Measurements from ENCODE around the gene TMX2.

TMX2 gene

DNA sequence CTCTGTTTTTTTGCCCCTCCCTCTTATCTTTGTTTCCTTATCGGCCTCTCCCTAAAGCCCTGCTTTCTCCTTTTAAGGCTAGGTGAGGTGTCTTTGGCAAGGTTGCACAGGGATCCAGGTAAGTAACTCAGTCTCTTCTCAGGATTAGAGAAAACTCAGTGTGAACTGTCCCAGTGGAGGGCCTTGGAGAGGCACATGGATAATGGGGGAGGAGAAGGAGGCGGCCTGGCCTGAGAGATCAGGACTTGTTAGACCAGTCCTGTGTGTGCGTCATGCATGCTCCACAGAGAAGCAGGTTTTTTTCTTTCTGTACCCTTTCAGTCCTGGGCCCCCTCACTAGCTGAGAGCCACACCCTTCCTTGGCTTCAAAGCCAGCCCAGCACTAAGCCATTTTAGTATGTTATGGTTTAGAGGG is 69.1 kb downstream of the TMX2 start:
- Histone ChIP-seq H3K4me2 (ENCODE audit: low read depth, low read length, poor library complexity, severe bottlenecking) (no peak overlapping the region), H3K9ac (ENCODE audit: low read depth, low read length, poor library complexity, severe bottlenecking) (no peak overlapping the region), H3F3A (ENCODE audit: low read depth) (no peaks in the 10 kb centered on the region), H2AFZ (ENCODE audit: low read length) (no peak overlapping the region), H3K36me3 (ENCODE audit: insufficient read depth, low read length) (no peaks in the 10 kb centered on the region), H3K27me3 (ENCODE audit: insufficient read depth, low read length, poor library complexity, severe bottlenecking) (no peaks in the 10 kb centered on the region), H3K4me3 (ENCODE audit: low read length, poor library complexity, severe bottlenecking) (no peak overlapping the region), H3K79me2 (ENCODE audit: insufficient read depth, low read length) (no peaks in the 10 kb centered on the region), H3K9me2 (replicated peaks; ENCODE audit: low read depth, low read length) (no peaks in the 10 kb centered on the region), H3K9me3 (ENCODE audit: insufficient read depth, low read depth, low read length) (no peaks in the 10 kb centered on the region), H4K20me1 (ENCODE audit: insufficient read depth, low read length, poor library complexity, severe bottlenecking) (no peaks in the 10 kb centered on the region), H3K4me1 (ENCODE audit: insufficient read depth, low read length, poor library complexity, severe bottlenecking) (peaks cover 20% of the 10 kb centered on the region)
- TF ChIP-seq, protein P1, sequence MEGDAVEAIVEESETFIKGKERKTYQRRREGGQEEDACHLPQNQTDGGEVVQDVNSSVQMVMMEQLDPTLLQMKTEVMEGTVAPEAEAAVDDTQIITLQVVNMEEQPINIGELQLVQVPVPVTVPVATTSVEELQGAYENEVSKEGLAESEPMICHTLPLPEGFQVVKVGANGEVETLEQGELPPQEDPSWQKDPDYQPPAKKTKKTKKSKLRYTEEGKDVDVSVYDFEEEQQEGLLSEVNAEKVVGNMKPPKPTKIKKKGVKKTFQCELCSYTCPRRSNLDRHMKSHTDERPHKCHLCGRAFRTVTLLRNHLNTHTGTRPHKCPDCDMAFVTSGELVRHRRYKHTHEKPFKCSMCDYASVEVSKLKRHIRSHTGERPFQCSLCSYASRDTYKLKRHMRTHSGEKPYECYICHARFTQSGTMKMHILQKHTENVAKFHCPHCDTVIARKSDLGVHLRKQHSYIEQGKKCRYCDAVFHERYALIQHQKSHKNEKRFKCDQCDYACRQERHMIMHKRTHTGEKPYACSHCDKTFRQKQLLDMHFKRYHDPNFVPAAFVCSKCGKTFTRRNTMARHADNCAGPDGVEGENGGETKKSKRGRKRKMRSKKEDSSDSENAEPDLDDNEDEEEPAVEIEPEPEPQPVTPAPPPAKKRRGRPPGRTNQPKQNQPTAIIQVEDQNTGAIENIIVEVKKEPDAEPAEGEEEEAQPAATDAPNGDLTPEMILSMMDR (conservative IDR thresholded peaks at IDR 0.05; ENCODE audit: low read length), result no peak
- TF ChIP-seq EZH2phosphoT487 (IDR thresholded peaks at IDR 0.05; ENCODE audit: borderline replicate concordance), result no peak

GRCh38 chr11:57785072-57785471 is 72.7 kb downstream of the TMX2 start:
- H3K9me2 ChIP-seq (replicated peaks; ENCODE audit: low read depth, low read length), result no peaks in the 10 kb centered on the region
- no peak for TF ChIP-seq EZH2phosphoT487 (IDR thresholded peaks at IDR 0.05; ENCODE audit: borderline replicate concordance)
- TF ChIP-seq, protein P1 (conservative IDR thresholded peaks at IDR 0.05; ENCODE audit: low read length), result no peak
- H3K36me3 ChIP-seq (ENCODE audit: insufficient read depth, low read length), result no peaks in the 10 kb centered on the region
- peaks cover 15% of the 10 kb centered on the region for H3K4me1 ChIP-seq (ENCODE audit: insufficient read depth, low read length, poor library complexity, severe bottlenecking)
- no peaks in the 10 kb centered on the region for H3K9me3 ChIP-seq (ENCODE audit: insufficient read depth, low read depth, low read length)
- H3K4me2 ChIP-seq (ENCODE audit: low read depth, low read length, poor library complexity, severe bottlenecking), result no peak overlapping the region
- H3F3A ChIP-seq (ENCODE audit: low read depth), result no peaks in the 10 kb centered on the region
- H3K27me3 ChIP-seq (ENCODE audit: insufficient read depth, low read length, poor library complexity, severe bottlenecking), result no peaks in the 10 kb centered on the region
- H2AFZ ChIP-seq (ENCODE audit: low read length), result no peak overlapping the region
- 0 out of 2 replicates have a peak, but pooled peaks cover 4% of the 10 kb centered on the region for H3K79me2 ChIP-seq (ENCODE audit: insufficient read depth, low read length)
- no peak overlapping the region for H3K4me3 ChIP-seq (ENCODE audit: low read length, poor library complexity, severe bottlenecking)
- no peaks in the 10 kb centered on the region for H4K20me1 ChIP-seq (ENCODE audit: insufficient read depth, low read length, poor library complexity, severe bottlenecking)
- no peak overlapping the region for H3K9ac ChIP-seq (ENCODE audit: low read depth, low read length, poor library complexity, severe bottlenecking)

DNA sequence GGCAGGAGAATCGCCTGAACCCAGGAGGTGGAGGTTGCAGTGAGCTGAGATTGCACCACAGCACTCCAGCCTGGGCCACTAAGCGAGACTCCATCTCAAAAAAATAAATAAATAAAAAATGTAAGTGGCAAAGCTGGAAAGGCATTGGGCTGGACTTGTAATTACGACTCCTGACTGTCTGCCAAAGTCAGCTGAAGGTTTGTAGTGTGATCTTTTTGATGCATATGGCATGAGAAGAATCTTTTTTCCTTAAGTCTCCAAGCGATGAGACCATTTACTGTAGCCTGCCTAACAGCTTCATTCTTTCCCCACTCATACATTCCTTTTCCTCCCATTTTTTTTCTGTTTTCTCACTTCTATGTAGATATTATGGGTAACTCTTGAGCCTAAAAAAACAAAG is 74.0 kb downstream of the TMX2 start:
- Histone ChIP-seq H3K9me2 (replicated peaks; ENCODE audit: low read depth, low read length) (no peaks in the 10 kb centered on the region), H3K27me3 (ENCODE audit: insufficient read depth, low read length, poor library complexity, severe bottlenecking) (no peaks in the 10 kb centered on the region), H3F3A (ENCODE audit: low read depth) (no peaks in the 10 kb centered on the region), H3K4me2 (ENCODE audit: low read depth, low read length, poor library complexity, severe bottlenecking) (no peak overlapping the region), H3K4me3 (ENCODE audit: low read length, poor library complexity, severe bottlenecking) (no peak overlapping the region), H3K9ac (ENCODE audit: low read depth, low read length, poor library complexity, severe bottlenecking) (no peak overlapping the region), H3K4me1 (ENCODE audit: insufficient read depth, low read length, poor library complexity, severe bottlenecking) (peaks cover 22% of the 10 kb centered on the region), H4K20me1 (ENCODE audit: insufficient read depth, low read length, poor library complexity, severe bottlenecking) (no peaks in the 10 kb centered on the region), H3K79me2 (ENCODE audit: insufficient read depth, low read length) (0 out of 2 replicates have a peak, but pooled peaks cover 5% of the 10 kb centered on the region), H3K9me3 (ENCODE audit: insufficient read depth, low read depth, low read length) (no peaks in the 10 kb centered on the region), H3K36me3 (ENCODE audit: insufficient read depth, low read length) (no peaks in the 10 kb centered on the region), H2AFZ (ENCODE audit: low read length) (no peak overlapping the region)
- TF ChIP-seq EZH2phosphoT487 (IDR thresholded peaks at IDR 0.05; ENCODE audit: borderline replicate concordance), result no peak
- TF ChIP-seq, protein P1 (conservative IDR thresholded peaks at IDR 0.05; ENCODE audit: low read length), result no peak
